Stimulated activated CD4-positive, alpha-beta T cell treated with anti-CD3 and anti-CD28 coated beads, TNF-alpha, amount 100 ng/mL, for 4 hours (primary cell): ENCODE results near the gene ANKDD1B.
A peak's percentile ranks its signal among the peaks of the same experiment; 100 is the strongest.

Experiments
- DNase-seq, 3 experiments: peaks; one replicate each; pipeline ENCODE4 v3.0.0-alpha.2; 2020; ENCODE audit warnings: low read depth in 3 of 3

ANKDD1B gene

DNA sequence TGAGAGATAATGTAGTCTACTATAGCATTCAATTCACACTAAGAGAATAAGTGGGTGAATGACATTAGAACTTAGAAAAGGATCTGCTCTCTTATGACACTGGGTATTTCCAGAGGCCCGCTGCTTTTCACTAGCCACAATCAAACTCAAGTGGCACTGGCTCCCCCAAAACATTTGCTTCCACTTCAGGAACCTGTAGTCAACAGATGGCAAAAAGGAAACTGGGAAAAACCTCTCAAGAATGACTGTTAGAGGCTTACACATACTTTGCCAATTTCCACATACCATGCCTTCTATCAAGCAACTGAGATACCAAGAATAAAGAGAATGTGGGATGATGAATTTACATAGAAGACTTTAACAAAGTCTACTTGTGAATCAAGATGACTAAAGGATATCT is 94.8 kb downstream of the ANKDD1B start:
- DNase-seq: no peak

DNA sequence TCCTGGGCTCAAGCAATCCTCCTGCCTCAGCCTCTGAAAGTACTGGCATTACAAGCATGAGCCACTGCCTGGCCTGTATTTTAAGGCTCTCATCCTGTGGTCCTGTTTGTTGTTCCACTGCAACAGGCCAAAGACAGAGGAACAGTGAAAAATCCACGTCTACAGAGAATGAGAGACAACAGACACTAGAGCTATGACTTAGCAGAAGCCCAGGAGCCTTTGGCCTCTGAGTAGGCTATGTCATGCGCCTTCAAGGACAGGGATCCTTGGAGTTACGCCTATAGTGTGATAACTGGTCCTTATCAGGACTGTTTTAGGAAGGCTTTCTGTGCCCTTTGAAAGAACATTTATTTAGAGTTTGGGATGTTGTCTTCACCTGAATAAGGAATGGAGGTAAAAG is 95.5 kb downstream of the ANKDD1B start:
- no peak for DNase-seq

DNA sequence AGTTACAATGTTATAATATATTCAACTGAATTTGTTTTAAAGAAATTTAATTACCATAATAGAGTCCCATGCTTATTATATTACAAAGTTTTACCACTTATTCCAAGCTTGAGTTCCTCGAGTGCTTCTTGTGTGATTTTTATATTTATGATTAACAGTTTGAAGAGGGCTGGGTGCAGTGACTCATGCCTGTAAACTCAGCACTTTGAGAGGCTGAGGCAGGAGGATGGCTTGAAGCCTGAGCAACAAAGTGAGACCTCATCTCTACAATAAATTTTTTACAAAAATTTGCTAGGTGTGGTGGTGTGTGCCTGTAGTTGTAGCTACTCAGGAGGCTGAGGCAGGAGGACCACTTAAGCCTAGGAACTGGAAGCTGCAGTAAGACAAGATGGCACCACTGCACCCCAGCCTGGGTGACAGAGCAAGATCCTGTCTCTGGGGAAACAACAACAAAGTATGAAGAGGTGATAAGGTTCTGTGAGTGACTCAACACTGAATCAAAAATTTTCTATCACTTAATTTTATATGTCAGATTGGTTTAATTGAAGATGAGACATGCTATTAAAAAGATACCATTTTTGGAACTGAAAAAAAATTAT is 96.8 kb downstream of the ANKDD1B start:
- no peak for DNase-seq

DNA sequence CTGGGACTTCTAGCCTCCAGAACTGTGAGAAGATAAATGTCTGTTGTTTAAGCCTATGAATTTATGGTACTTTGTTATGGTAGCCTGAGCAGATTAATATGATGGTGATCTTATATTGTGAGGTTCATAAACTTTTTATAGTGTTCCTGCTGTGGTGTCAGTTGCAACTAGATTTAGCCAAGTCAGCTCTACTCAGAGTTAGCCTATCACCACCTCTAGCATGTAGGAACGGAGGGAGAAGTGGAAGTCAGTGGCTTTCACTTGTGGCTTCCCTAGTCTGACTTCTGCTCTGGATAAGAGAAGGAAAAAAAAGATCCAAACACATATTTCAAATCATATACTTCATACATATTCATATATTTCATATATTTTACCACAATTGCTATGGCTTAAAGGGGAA is 99.4 kb downstream of the ANKDD1B start:
- no peak for DNase-seq

DNA sequence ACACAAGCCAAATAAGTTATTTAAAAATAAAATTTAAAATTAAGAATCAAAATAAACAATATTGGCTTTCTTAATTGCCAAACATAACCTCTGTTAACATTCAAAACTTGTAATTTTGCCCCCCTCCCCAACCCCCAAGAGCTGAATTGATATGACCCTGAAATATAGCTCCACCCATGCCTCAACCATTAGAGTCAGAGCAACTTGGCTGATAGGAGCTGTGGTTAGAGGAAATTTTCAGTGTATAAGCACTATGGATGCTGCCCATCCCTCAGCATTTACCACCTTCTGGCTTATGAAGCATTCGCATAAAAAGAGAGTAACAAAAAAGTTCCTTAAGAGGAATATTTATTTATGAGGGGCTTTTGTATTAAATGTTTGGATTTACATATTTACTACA is 99.9 kb downstream of the ANKDD1B start:
- no peak for DNase-seq

DNA sequence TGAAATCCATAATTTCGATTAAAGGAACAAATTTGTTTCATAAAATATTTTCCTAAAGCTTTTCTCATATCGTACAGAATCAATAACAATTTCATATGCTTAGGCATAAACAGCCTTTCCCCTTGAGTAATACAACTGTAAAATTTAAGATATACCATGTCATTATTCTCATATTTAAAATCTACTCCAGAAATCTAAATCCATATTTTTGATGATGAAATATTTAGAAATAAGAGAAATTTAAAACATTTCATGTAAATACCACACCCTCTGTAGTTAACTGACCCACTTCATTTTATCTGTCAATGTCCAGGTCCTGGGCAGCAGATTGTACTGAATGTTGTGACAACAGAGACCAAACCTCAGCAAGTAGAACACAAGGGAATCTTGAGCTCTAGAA is 100.8 kb downstream of the ANKDD1B start:
- DNase-seq: no peak

DNA sequence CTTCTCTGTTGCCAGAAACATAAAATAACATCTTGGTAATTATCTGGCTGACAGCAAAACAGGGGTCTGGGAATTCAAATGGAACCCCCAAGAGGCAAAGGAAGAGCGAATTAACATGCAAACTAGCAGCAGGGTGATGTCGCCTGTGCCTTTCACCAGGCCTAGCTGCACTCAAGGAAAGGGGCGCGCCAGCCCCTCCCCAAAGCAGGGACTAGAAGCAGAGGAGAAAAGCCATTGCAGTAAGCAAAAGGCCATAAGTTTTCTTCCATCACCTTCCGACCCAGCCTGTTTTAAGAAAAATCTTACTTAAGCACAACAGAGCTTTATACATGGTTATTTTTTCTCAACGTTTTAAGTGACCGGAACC is 105.4 kb downstream of the ANKDD1B start:
- no peak for DNase-seq

DNA sequence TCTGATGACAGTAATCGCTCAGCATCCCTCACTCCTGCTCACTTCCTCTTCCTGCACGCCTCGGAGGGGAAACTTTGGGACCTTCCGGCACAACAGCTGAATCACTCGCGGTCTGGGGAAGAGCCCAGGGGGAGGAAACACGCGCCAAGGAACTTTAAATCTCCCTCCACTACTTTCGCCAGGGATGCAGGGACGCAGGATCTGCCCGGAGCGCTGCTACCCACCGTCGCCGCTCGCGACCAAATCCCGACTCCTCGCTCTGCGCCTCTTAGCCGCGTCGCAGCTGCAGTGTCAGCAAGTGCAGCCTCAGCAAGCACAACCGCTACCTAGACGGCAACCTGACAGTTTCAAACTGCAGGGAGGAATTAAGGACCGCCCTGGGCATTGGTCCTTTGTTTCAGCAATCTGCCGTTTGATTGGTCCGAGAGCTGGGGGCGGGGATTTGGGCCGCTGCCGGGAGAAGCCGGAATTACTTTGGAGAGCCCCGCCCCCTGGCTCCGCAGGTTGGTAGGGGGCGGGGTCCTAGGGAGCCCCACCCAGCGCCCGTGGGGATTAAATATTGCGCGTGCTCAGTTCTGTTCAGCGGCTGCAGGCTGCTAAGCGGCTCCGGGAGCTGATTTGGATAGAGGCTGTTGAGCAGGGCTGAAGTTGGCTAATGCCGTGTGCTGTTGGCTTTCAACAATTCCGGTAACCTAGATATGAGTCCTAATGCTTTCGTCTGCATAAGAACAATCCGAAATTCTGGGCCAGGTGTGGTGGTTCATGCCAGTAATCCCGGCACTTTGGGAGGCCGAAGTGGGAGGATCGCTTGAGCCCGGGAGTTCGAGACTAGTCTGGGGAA is 106.0 kb downstream of the ANKDD1B start, which contains the start of gene POC5:
Gene POC5, minus strand, starts transcription at position 356 of the 841 bp plus-strand sequence. CDS start 4,500 bp downstream, outside the sequence.
- DNase-seq: peak; percentile 97 to 98 (median 98)

DNA sequence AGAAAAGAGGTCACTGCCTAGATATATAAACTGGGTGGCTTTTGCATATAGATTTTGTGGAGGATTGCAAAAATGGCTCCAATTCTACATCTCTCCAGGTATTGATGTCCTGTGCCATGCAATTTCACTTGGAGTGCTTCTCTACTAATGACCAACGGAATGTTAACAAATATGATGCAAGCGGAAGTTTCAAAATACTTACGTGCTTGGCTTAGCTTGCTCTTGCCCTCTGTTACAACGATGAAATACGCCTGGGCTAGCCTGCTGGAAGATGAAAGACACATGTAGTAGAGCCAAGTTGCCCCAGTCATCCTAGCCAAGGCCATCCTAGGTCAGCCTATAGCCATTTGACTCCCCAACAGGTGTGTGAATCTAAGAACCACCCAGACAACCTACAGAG is 109.6 kb downstream of the ANKDD1B start:
- no peak for DNase-seq
